Tibial nerve (tissue), 3 donors: ENCODE results near the gene PYGO2.

ENCODE experiments used
- POLR2A ChIP-seq, 2 donors: fragments of 450-650 bp; IDR thresholded peaks; one replicate each; pipeline ENCODE4 v1.6.1; 2017; ENCODE audit warnings: antibody characterized with exemption in 2 of 2, mild to moderate bottlenecking in 2 of 2, moderate library complexity in 2 of 2
- TF ChIP-seq, protein P1 (sequence below), 5 experiments: fragments of 200-600 bp in 3 of 5; fragments of 450-650 bp in 2 of 5; sonication (generic) in 3 of 5; IDR thresholded peaks; one replicate each; pipeline ENCODE4 v1.5.1; 2016 to 2019; ENCODE audit warnings: antibody characterized with exemption in 5 of 5, mild to moderate bottlenecking in 3 of 5, moderate library complexity in 2 of 5

DNA sequence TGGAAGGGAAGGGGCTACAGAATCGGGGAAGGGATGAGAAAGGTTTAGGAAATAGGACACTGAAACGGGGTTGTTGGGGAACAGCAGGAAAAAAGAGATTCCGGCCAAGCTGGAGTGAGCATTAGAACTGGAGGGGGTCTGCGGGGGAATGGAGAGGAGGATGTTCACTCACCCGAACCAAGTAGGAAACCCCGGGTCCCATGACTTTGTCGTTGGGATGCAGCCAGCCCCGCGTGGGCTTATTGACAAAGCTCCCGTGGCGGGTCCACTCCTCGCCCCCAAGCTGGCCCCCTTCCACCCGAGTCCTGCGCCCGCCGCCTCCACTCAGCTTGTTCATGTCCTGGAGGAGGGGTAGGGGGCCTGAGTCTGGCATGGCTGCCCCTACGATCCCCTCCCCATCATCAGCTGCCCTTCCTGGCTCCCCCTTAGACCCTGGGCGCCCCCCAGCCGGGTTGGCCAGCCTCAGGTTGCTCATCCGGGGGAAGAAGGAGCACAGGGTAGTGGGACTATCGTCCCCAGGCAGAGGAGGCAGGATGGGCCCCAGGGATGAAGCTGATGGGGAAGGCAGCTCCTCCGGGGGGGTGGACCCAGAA, 8.4 kb upstream of the PYGO2 start:
- TF ChIP-seq, protein P1, sequence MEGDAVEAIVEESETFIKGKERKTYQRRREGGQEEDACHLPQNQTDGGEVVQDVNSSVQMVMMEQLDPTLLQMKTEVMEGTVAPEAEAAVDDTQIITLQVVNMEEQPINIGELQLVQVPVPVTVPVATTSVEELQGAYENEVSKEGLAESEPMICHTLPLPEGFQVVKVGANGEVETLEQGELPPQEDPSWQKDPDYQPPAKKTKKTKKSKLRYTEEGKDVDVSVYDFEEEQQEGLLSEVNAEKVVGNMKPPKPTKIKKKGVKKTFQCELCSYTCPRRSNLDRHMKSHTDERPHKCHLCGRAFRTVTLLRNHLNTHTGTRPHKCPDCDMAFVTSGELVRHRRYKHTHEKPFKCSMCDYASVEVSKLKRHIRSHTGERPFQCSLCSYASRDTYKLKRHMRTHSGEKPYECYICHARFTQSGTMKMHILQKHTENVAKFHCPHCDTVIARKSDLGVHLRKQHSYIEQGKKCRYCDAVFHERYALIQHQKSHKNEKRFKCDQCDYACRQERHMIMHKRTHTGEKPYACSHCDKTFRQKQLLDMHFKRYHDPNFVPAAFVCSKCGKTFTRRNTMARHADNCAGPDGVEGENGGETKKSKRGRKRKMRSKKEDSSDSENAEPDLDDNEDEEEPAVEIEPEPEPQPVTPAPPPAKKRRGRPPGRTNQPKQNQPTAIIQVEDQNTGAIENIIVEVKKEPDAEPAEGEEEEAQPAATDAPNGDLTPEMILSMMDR (IDR thresholded peaks at IDR 0.05), result no peak
- TF ChIP-seq POLR2A (IDR thresholded peaks at IDR 0.05), result no peak
